Retinal pigment epithelial cell (primary cell): ENCODE measurements around the gene MAST4.

ENCODE experiments used
- DNase-seq: peaks from one replicate; pipeline ENCODE4 v3.0.0-alpha.2; 2010; ENCODE audit warnings: low read depth
- H3K4me3 ChIP-seq: 2 replicates; pipeline ENCODE4 v1.5.1; 2011; ENCODE audit warnings: mild to moderate bottlenecking, low read length, control low read depth, moderate library complexity
- CTCF ChIP-seq: conservative IDR thresholded peaks from 2 replicates; pipeline ENCODE4 v1.5.1; 2011; ENCODE audit warnings: low read depth, low read length, control low read depth, inconsistent platforms

MAST4 gene

GRCh38 chr5:66969963-66970362 lies 373.8 kb downstream of the MAST4 start:
- no peak overlapping the region for H3K4me3 ChIP-seq
- no peak for DNase-seq
- no peak for TF ChIP-seq CTCF

- H3K4me3 ChIP-seq: no peak overlapping the region
- TF ChIP-seq CTCF: no peak
- no peak for DNase-seq
Observed at GRCh38 chr5:66972004-66972403, 375.8 kb downstream of the MAST4 start.

- no peak for DNase-seq
- no peak overlapping the region for H3K4me3 ChIP-seq
- TF ChIP-seq CTCF: no peak
Observed at GRCh38 chr5:66974256-66974655, 378.1 kb downstream of the MAST4 start.

GRCh38 chr5:66976108-66976507 lies 379.9 kb downstream of the MAST4 start:
- H3K4me3 ChIP-seq: no peak overlapping the region
- DNase-seq: no peak
- TF ChIP-seq CTCF: no peak

- TF ChIP-seq CTCF: no peak
- H3K4me3 ChIP-seq: no peak overlapping the region
- DNase-seq: no peak
Observed at GRCh38 chr5:66979738-66980137, 383.5 kb downstream of the MAST4 start.

GRCh38 chr5:66981266-66982055 lies 385.3 kb downstream of the MAST4 start:
- TF ChIP-seq CTCF: no peak
- H3K4me3 ChIP-seq: no peak overlapping the region
- DNase-seq: no peak

GRCh38 chr5:66982056-66982387 lies 385.8 kb downstream of the MAST4 start:
- DNase-seq: no peak
- H3K4me3 ChIP-seq: no peak overlapping the region
- no peak for TF ChIP-seq CTCF
